IPS-15b (cell line): Measurements from ENCODE around the gene LRRTM3.

Experiments used
- H3K27me3 ChIP-seq: one replicate; pipeline ENCODE4 v1.6.1; 2013; ENCODE audit warnings: low read length; ENCODE audit not compliant: control insufficient read depth, insufficient read depth
- H3K36me3 ChIP-seq: one replicate; pipeline ENCODE4 v1.6.1; 2013; ENCODE audit warnings: low read length; ENCODE audit not compliant: control insufficient read depth, insufficient read depth
- H3K4me1 ChIP-seq: one replicate; pipeline ENCODE4 v1.6.1; 2013; ENCODE audit warnings: mild to moderate bottlenecking, low read length; ENCODE audit not compliant: control insufficient read depth, insufficient read depth
- H3K4me3 ChIP-seq: one replicate; pipeline ENCODE4 v1.5.1; 2013; ENCODE audit warnings: low read depth, low read length
- H3K9ac ChIP-seq: one replicate; pipeline ENCODE4 v1.6.1; 2013; ENCODE audit warnings: low read depth, mild to moderate bottlenecking, low read length
- H3K9me3 ChIP-seq: one replicate; pipeline ENCODE4 v1.6.1; 2013; ENCODE audit warnings: mild to moderate bottlenecking, low read length; ENCODE audit not compliant: control insufficient read depth, insufficient read depth

The LRRTM3 gene

GRCh38 chr10:67144530-67144929 is 218.7 kb downstream of the LRRTM3 start:
- no peak overlapping the region for H3K9ac ChIP-seq
- no peaks in the 10 kb centered on the region for H3K36me3 ChIP-seq
- no peak overlapping the region for H3K4me3 ChIP-seq
- H3K9me3 ChIP-seq, result no peaks in the 10 kb centered on the region
- H3K4me1 ChIP-seq, result peaks cover 2% of the 10 kb centered on the region
- no peaks in the 10 kb centered on the region for H3K27me3 ChIP-seq
